Tibial artery (tissue), 4 donors: ENCODE data around the gene SAXO1.

Experiments used
- DNase-seq, 2 donors: peaks; one replicate each; pipeline ENCODE4 v3.0.0-alpha.2; 2019
- H3K27ac ChIP-seq, 2 donors: fragments of 200-600 bp; sonication (generic) in 1 of 2; 1 replicate in 1 of 2; 2 replicates in 1 of 2; pipeline ENCODE4 v1.5.1; 2018 to 2019; ENCODE audit warnings: mild to moderate bottlenecking in 1 of 2
- H3K27me3 ChIP-seq, 2 donors: fragments of 200-600 bp; sonication (generic) in 1 of 2; one replicate each; pipeline versions ENCODE4 v1.5.1 to v1.6.0; 2016 to 2019
- H3K36me3 ChIP-seq, 3 donors: fragments of 200-600 bp; sonication (generic) in 2 of 3; one replicate each; pipeline ENCODE4 v1.5.1; 2016 to 2019; ENCODE audit warnings: mild to moderate bottlenecking in 2 of 3
- H3K4me1 ChIP-seq, 4 donors: fragments of 200-600 bp; sonication (generic) in 2 of 4; 1 replicate in 3 of 4; 2 replicates in 1 of 4; pipeline ENCODE4 v1.5.1; 2016 to 2019
- H3K4me3 ChIP-seq, 2 donors: fragments of 200-600 bp; sonication (generic) in 1 of 2; 1 replicate in 1 of 2; 2 replicates in 1 of 2; pipeline ENCODE4 v1.5.1; 2018 to 2019; ENCODE audit warnings: mild to moderate bottlenecking in 2 of 2
- H3K9me3 ChIP-seq, 3 donors: fragments of 200-600 bp; sonication (generic) in 1 of 3; one replicate each; pipeline ENCODE4 v1.5.1; 2016 to 2019
- CTCF ChIP-seq, 2 experiments: fragments of 200-600 bp in 1 of 2; fragments of 450-650 bp in 1 of 2; IDR thresholded peaks; one replicate each; pipeline ENCODE4 v1.5.1; 2017 to 2019; ENCODE audit warnings: antibody characterized with exemption in 2 of 2, mild to moderate bottlenecking in 1 of 2, moderate library complexity in 1 of 2
- intact Hi-C: fragments of 100-400 bp; cut with DNase I; formaldehyde crosslinking; loops from one replicate; pipeline ENCODE4 v1.15.0; 2023; ENCODE audit warnings: low total_unique reads

SAXO1 gene

DNA sequence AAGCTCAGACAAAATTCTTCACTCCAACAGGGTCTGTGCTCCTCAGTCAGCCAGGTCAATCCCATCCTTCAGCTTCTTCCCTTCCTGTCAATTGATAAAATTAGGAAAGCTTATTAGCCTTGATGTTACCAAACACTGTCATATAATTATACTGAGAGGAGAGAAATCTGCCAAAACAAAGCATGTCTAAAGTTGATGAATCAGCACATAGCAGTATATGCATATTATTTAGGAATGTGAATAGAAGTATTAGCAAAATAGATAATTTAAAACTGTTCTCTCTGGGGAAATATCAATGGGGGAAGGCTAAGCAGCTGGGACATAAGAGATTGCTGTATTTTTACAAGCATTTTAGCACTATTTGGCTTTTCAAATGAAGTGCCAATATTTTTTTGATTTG lies 107.1 kb downstream of the SAXO1 start:
- no peak for DNase-seq
- Histone ChIP-seq H3K4me3 (no peak overlapping the region), H3K36me3 (no peaks in the 10 kb centered on the region), H3K27ac (no peak overlapping the region), H3K27me3 (no peaks in the 10 kb centered on the region), H3K9me3 (no peaks in the 10 kb centered on the region), H3K4me1 (peaks cover 0 to 26% (median 13%) of the 10 kb centered on the region in 4 donors)
- no peak for TF ChIP-seq CTCF (IDR thresholded peaks at IDR 0.05)
- intact Hi-C loops: no loop called here

DNA sequence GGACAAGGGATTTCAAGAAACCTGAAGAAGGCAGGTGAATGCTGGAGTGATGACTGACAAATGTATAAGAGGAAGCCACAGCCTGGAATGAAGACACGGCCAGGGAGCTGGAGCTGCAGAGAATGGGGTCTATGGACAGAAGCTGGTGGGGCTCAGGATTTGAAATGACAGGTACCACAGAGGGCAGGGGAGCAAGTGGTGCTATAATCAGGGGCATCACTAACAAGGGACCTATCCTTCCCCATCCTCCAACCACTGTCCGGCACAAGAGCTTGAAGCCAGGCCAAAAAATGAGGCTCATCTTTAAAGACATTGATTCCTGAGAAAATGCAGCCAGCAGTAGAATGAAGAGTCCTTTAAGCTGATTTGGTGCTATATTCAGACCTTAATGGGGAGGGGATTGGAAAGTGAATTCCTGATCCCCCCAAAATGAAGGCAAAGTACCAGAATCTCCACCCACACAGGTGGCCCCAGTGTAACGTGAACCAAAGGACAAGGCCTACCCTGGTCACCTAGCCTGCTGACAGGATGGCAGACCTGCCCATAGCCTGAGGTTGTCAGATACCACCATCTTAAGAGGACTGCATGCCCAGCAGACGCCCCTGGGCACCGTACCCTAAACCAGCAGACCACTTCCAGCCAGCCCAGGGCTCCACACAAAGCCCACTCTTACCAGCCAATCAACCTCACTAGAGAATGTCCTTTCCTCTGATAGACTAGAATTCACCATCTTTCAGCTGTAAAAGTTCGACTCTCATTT lies 109.2 kb downstream of the SAXO1 start:
- H3K27me3 ChIP-seq: no peaks in the 10 kb centered on the region
- no peaks in the 10 kb centered on the region for H3K9me3 ChIP-seq
- intact Hi-C loops: no loop called here
- H3K36me3 ChIP-seq: no peaks in the 10 kb centered on the region
- H3K27ac ChIP-seq: no peak overlapping the region
- no peak overlapping the region for H3K4me3 ChIP-seq
- no peak for DNase-seq
- no peak for TF ChIP-seq CTCF (IDR thresholded peaks at IDR 0.05)
- peaks cover 0 to 35% (median 13%) of the 10 kb centered on the region in 4 donors for H3K4me1 ChIP-seq

- no peak for DNase-seq
- no peak for TF ChIP-seq CTCF (IDR thresholded peaks at IDR 0.05)
- intact Hi-C loops: no loop called here
- Histone ChIP-seq H3K9me3 (no peaks in the 10 kb centered on the region), H3K4me3 (no peak overlapping the region), H3K27ac (no peak overlapping the region), H3K4me1 (peaks cover 0 to 35% (median 13%) of the 10 kb centered on the region in 4 donors), H3K27me3 (no peaks in the 10 kb centered on the region), H3K36me3 (no peaks in the 10 kb centered on the region)
Measured at GRCh38 chr9:18923167-18923566, 109.8 kb downstream of the SAXO1 start.

DNA sequence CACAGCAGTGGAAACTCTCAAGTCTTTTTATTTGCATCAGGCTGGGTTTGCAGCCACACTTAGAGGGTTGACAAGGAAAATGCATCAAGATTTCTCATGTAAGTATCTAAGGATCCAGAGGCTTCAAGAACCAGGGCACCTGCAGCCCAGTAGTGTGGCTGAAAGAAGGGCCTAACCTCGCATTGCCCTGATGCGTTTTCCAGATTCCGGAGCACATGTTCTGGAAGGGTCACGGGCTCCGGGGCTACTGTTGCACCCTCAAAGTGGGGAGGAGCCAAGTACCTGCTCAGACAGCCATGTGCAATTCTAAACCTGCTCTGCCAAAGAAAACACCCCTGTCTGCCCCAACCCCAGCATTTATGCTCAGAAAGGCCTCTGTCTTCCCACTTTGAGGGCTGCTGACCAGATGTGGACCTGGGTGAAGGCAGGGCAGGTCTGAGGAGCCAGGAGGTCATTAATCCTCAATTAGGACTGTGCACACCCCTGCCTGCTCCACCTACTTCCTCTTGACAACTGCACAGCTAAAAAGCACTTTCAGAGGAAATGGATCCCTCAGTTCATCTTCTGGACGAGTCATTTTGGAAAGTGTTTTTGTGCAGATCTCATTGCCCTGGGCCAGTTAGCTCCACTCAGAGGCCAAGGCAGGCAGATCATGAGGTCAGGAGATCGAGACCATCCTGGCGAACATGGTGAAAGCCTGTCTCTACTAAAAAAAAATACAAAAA lies 110.7 kb downstream of the SAXO1 start:
- no peaks in the 10 kb centered on the region for H3K9me3 ChIP-seq
- H3K4me3 ChIP-seq: no peak overlapping the region
- intact Hi-C loops: no loop called here
- no peaks in the 10 kb centered on the region for H3K36me3 ChIP-seq
- no peak for TF ChIP-seq CTCF (IDR thresholded peaks at IDR 0.05)
- no peaks in the 10 kb centered on the region for H3K27me3 ChIP-seq
- DNase-seq: no peak
- H3K4me1 ChIP-seq: peaks cover 0 to 35% (median 13%) of the 10 kb centered on the region in 4 donors
- H3K27ac ChIP-seq: peak overlapping the region in 1 of 2 donors; percentile 39

DNA sequence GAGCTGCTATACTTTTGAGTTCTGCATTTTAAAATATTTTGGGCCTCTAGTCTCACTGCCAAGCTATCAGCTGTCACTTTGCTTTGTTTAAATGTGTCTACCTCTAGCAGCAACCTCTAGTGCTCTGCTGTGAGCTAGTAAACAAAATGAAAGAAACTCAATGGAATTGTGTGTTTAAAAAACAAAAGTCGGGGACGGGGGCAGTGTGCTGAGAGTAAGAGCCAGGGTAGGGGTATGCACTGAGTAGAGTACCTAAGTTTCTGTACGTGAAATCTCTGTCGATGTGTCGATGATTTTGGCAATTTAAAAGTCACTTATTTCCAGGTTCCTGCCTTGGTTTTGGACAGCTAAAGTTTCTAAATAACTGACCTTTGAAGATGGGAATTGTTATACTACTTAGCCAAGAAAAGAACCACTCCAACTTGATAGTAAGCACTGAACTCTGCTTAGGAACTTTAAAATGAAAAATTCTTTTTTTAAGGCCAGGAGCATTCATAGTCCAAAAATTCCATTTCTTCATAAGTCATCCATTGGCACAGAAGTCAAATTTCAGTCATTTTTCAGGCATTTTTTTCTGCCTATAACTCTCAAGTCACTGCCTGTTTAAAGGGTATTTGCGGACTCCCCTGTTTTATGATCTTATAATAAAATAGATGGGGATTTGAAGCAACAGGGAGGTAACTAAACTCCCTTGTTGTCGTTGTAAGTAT lies 111.5 kb downstream of the SAXO1 start:
- peak overlapping the region in 1 of 2 donors; percentile 39 for H3K27ac ChIP-seq
- no peak for DNase-seq
- no peak overlapping the region for H3K4me3 ChIP-seq
- peaks cover 0 to 35% (median 13%) of the 10 kb centered on the region in 4 donors for H3K4me1 ChIP-seq
- no peaks in the 10 kb centered on the region for H3K36me3 ChIP-seq
- no peaks in the 10 kb centered on the region for H3K27me3 ChIP-seq
- intact Hi-C loops: no loop called here
- H3K9me3 ChIP-seq: no peaks in the 10 kb centered on the region
- no peak for TF ChIP-seq CTCF (IDR thresholded peaks at IDR 0.05)
